K562 (cell line): ENCODE results near the gene NXN. TPM values are rescaled to one million over a fixed set of nuclear protein-coding genes. Genes with fewer than 3 reads are reported as not detected.
A peak's percentile ranks its signal among the peaks of the same experiment; 100 is the strongest.

Experiments
- CHCHD3 ChIP-seq: fragments of 250-450 bp; sonication (Bioruptor Pico); IDR thresholded peaks from 2 replicates; pipeline ENCODE4 v2.1.2; 2022; ENCODE audit warnings: mild to moderate bottlenecking
- DPF2 ChIP-seq: fragments of 450-650 bp; IDR thresholded peaks from 2 replicates; pipeline ENCODE4 v1.6.1; 2016
- ETS2 ChIP-seq: IDR thresholded peaks from 2 replicates; pipeline ENCODE4 v1.6.1; 2016; ENCODE audit warnings: borderline replicate concordance, missing genetic modification characterization, mild to moderate bottlenecking, moderate library complexity, missing compliant biosample characterization; ENCODE audit not compliant: poor library complexity, severe bottlenecking
- FOXP1 ChIP-seq: sonication (generic); formaldehyde crosslinking; IDR thresholded peaks from 2 replicates; pipeline ENCODE4 v1.8.0; 2022; ENCODE audit warnings: mild to moderate bottlenecking, missing genetic modification reagents
- NELFE ChIP-seq: IDR thresholded peaks from 2 replicates; pipeline ENCODE4 v1.6.1; 2011; ENCODE audit warnings: mild to moderate bottlenecking; ENCODE audit not compliant: insufficient read depth, insufficient read length
- RREB1 ChIP-seq: fragments of 250-450 bp; sonication (Bioruptor Pico); IDR thresholded peaks from 2 replicates; pipeline ENCODE4 v1.4.0; 2020
- SAP30 ChIP-seq: fragments of 200-600 bp; sonication (generic); IDR thresholded peaks from 2 replicates; pipeline ENCODE4 v1.6.1; 2012; ENCODE audit warnings: borderline replicate concordance, low read depth, mild to moderate bottlenecking, moderate library complexity, low read length, control low read depth, inconsistent platforms; ENCODE audit not compliant: insufficient read depth, poor library complexity, severe bottlenecking
- SMAD4 ChIP-seq: fragments of 250-450 bp; sonication (Bioruptor Pico); conservative IDR thresholded peaks from 2 replicates; pipeline ENCODE4 v1.8.0; 2021; ENCODE audit warnings: inconsistent platforms, mild to moderate bottlenecking, moderate library complexity
- SRSF3 ChIP-seq: fragments of 200-400 bp; formaldehyde crosslinking; IDR thresholded peaks from 2 replicates; pipeline ENCODE4 v1.6.1; 2016; ENCODE audit warnings: mild to moderate bottlenecking, low read length, moderate library complexity; ENCODE audit not compliant: insufficient read depth
- TSC22D4 ChIP-seq: fragments of 450-650 bp; IDR thresholded peaks from 2 replicates; pipeline ENCODE4 v1.6.1; 2016; ENCODE audit warnings: missing genetic modification characterization, missing biosample characterization, control low read depth
- ZNF23 ChIP-seq: fragments of 250-450 bp; sonication (Bioruptor Pico); IDR thresholded peaks from 2 replicates; pipeline ENCODE4 v1.4.0; 2020; ENCODE audit warnings: mild to moderate bottlenecking
- ZNF316 ChIP-seq: fragments of 450-650 bp; IDR thresholded peaks from 2 replicates; pipeline ENCODE4 v1.6.1; 2016
- ZNF57 ChIP-seq: fragments of 450-650 bp; formaldehyde crosslinking; IDR thresholded peaks from 2 replicates; pipeline ENCODE4 v1.4.0; 2020; ENCODE audit warnings: mild to moderate bottlenecking, moderate library complexity
- ZNF589 ChIP-seq: fragments of 200-800 bp; sonication (Bioruptor generic); IDR thresholded peaks from 2 replicates; pipeline ENCODE4 v1.6.1; 2016; ENCODE audit warnings: low read depth, missing genetic modification characterization, missing compliant biosample characterization
- ZNF655 ChIP-seq: fragments of 250-450 bp; sonication (Bioruptor Pico); IDR thresholded peaks from 2 replicates; pipeline ENCODE4 v1.5.0; 2021
- ZNF707 ChIP-seq: fragments of 250-450 bp; sonication (Bioruptor Pico); conservative IDR thresholded peaks from 2 replicates; pipeline ENCODE4 v1.8.0; 2022; ENCODE audit warnings: inconsistent platforms, mild to moderate bottlenecking, moderate library complexity
- polyA plus RNA-seq, 8 experiments: library from polyadenylated mRNA; depleted of rRNA in 4 of 8; stranded (reverse) in 5 of 8; unstranded in 3 of 8; fragments of >200 nt; fragmentation: Nextera tagmentation in 2 of 8; fragmentation: Illumina TruSeq in 1 of 8; extraction: Ambion mirVana in 2 of 8; extraction: Trizol in 1 of 8; gene quantifications; 2 replicates each; pipeline versions ENCODE4 v1.2.1 to v1.2.3, GENCODE V29; 2011 to 2014; ENCODE audit warnings: inconsistent platforms in 1 of 8, missing spikeins in 1 of 8
- total RNA-seq, 7 experiments: library from RNA; depleted of rRNA in 6 of 7; stranded (reverse); fragments of >200 nt in 6 of 7; fragmentation: Illumina TruSeq in 2 of 7; extraction: Trizol in 2 of 7; gene quantifications; 2 replicates each; pipeline versions ENCODE4 v1.2.1 to v1.2.3, GENCODE V29; 2011 to 2021; ENCODE audit warnings: low replicate concordance in 1 of 7
- TF ChIP-seq, protein P1 (sequence below): fragments of 450-650 bp; IDR thresholded peaks from 2 replicates; pipeline ENCODE4 v1.6.1; 2018; ENCODE audit not compliant: partially characterized antibody

NXN gene
- total and polyA plus RNA-seq, 9 of the 15 experiments (the other 6 are each of a cell fraction or from before 2014, with no cell fraction given): 0.08 to 0.39 (median 0.29) TPM; not detected in 5

- no peak for TF ChIP-seq RREB1 (CRISPR knock-in tag)
- TF ChIP-seq NELFE: no peak
- no peak for TF ChIP-seq TSC22D4 (tag)
- no peak for TF ChIP-seq ZNF316
- no peak for TF ChIP-seq ZNF23 (CRISPR knock-in tag)
- TF ChIP-seq ETS2 (tag): no peak
- no peak for TF ChIP-seq DPF2
- no peak for TF ChIP-seq ZNF589 (CRISPR knock-in tag)
- peak; percentile 87 for TF ChIP-seq SAP30
- no peak for TF ChIP-seq SMAD4 (CRISPR knock-in tag)
- TF ChIP-seq ZNF57 (CRISPR knock-in tag): no peak
- TF ChIP-seq ZNF655 (CRISPR knock-in tag): no peak
- TF ChIP-seq FOXP1 (CRISPR knock-in tag): no peak
- TF ChIP-seq ZNF707: no peak
- no peak for TF ChIP-seq CHCHD3
- TF ChIP-seq SRSF3: no peak
- TF ChIP-seq, protein P1, sequence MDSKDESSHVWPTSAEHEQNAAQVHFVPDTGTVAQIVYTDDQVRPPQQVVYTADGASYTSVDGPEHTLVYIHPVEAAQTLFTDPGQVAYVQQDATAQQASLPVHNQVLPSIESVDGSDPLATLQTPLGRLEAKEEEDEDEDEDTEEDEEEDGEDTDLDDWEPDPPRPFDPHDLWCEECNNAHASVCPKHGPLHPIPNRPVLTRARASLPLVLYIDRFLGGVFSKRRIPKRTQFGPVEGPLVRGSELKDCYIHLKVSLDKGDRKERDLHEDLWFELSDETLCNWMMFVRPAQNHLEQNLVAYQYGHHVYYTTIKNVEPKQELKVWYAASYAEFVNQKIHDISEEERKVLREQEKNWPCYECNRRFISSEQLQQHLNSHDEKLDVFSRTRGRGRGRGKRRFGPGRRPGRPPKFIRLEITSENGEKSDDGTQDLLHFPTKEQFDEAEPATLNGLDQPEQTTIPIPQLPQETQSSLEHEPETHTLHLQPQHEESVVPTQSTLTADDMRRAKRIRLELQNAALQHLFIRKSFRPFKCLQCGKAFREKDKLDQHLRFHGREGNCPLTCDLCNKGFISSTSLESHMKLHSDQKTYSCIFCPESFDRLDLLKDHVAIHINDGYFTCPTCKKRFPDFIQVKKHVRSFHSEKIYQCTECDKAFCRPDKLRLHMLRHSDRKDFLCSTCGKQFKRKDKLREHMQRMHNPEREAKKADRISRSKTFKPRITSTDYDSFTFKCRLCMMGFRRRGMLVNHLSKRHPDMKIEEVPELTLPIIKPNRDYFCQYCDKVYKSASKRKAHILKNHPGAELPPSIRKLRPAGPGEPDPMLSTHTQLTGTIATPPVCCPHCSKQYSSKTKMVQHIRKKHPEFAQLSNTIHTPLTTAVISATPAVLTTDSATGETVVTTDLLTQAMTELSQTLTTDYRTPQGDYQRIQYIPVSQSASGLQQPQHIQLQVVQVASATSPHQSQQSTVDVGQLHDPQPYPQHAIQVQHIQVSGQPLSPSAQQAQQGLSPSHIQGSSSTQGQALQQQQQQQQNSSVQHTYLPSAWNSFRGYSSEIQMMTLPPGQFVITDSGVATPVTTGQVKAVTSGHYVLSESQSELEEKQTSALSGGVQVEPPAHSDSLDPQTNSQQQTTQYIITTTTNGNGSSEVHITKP: peak; percentile 14
Observed at GRCh38 chr17:781805-782731, 197.5 kb downstream of the NXN start, which contains the start of the genes GLOD4 and MRM3 (continued).
